HFFc6 (cell line): Measurements from ENCODE around the gene USP47. TPM values are rescaled to one million over a fixed set of nuclear protein-coding genes. Genes with fewer than 3 reads are reported as not detected.

Experiments
- DNase-seq: peaks from one replicate; pipeline ENCODE4 v3.0.0-alpha.2; 2018
- H3K27ac Mint-ChIP-seq: 2 replicates; pipeline ENCODE4 v1.8.0; 2020; ENCODE audit warnings: mild to moderate bottlenecking, mixed read lengths
- H3K27me3 Mint-ChIP-seq: 2 replicates; pipeline ENCODE4 v1.8.0; 2021; ENCODE audit warnings: mild to moderate bottlenecking, moderate library complexity, mixed read lengths; ENCODE audit not compliant: insufficient read depth
- H3K36me3 Mint-ChIP-seq: 2 replicates; pipeline ENCODE4 v1.8.0; 2021; ENCODE audit warnings: low read depth, mixed read lengths
- H3K4me1 Mint-ChIP-seq: 2 replicates; pipeline ENCODE4 v1.8.0; 2020; ENCODE audit warnings: low read depth, mixed read lengths
- H3K4me3 Mint-ChIP-seq: 2 replicates; pipeline ENCODE4 v1.8.0; 2020; ENCODE audit warnings: mild to moderate bottlenecking, moderate library complexity, mixed read lengths
- H3K9me3 Mint-ChIP-seq: 2 replicates; pipeline ENCODE4 v1.8.0; 2020; ENCODE audit warnings: mild to moderate bottlenecking, mixed read lengths
- total RNA-seq, 6 experiments: library from RNA; stranded (reverse); fragmentation: NEBNext Ultra II Directional; extraction: Animal tissue kit (Norgen Biotek cat#: 25700); gene quantifications; 2 replicates in 1 of 6; 3 replicates in 5 of 6; pipeline ENCODE4 v1.2.3, GENCODE V29; 2021
- TF ChIP-seq, protein P1 (sequence below): fragments of 200-600 bp; sonication (generic); IDR thresholded peaks from 2 replicates; pipeline ENCODE4 v1.5.0; 2021; ENCODE audit warnings: antibody characterized with exemption, mild to moderate bottlenecking

Gene USP47
- total RNA-seq, 6 experiments from 2014 or later = 33.6 to 38.7 (median 35.1) TPM

DNA sequence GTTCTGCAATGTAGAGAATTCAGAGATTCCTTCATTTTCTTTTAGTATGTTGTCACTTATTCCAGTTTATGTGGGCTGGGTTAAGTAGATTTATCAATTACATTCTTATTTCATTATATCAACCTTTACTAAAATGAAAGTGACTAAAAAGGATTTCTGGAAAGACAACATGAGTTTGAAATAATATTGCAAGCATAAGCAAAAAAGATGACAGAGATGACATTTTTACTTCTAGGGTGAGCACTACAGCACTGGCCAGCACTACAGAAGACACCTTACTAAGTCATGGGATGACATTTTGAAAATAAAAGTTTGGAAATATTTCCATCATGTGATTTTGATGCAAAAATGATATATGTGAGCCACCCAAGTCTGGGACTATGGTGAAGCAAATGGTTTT, 2.1 kb upstream of the USP47 start:
- Mint-ChIP-seq H3K27ac (no peak overlapping the region), H3K4me1 (peaks cover 10% of the 10 kb centered on the region; the same call in 1 of the 2 replicates), H3K27me3 (no peaks in the 10 kb centered on the region), H3K36me3 (0 out of 2 replicates have a peak, but pooled peaks cover 5% of the 10 kb centered on the region), H3K9me3 (peaks cover 3% of the 10 kb centered on the region; the same call in 1 of the 2 replicates), H3K4me3 (no peak overlapping the region)
- TF ChIP-seq, protein P1, sequence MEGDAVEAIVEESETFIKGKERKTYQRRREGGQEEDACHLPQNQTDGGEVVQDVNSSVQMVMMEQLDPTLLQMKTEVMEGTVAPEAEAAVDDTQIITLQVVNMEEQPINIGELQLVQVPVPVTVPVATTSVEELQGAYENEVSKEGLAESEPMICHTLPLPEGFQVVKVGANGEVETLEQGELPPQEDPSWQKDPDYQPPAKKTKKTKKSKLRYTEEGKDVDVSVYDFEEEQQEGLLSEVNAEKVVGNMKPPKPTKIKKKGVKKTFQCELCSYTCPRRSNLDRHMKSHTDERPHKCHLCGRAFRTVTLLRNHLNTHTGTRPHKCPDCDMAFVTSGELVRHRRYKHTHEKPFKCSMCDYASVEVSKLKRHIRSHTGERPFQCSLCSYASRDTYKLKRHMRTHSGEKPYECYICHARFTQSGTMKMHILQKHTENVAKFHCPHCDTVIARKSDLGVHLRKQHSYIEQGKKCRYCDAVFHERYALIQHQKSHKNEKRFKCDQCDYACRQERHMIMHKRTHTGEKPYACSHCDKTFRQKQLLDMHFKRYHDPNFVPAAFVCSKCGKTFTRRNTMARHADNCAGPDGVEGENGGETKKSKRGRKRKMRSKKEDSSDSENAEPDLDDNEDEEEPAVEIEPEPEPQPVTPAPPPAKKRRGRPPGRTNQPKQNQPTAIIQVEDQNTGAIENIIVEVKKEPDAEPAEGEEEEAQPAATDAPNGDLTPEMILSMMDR = no peak
- no peak for DNase-seq

DNA sequence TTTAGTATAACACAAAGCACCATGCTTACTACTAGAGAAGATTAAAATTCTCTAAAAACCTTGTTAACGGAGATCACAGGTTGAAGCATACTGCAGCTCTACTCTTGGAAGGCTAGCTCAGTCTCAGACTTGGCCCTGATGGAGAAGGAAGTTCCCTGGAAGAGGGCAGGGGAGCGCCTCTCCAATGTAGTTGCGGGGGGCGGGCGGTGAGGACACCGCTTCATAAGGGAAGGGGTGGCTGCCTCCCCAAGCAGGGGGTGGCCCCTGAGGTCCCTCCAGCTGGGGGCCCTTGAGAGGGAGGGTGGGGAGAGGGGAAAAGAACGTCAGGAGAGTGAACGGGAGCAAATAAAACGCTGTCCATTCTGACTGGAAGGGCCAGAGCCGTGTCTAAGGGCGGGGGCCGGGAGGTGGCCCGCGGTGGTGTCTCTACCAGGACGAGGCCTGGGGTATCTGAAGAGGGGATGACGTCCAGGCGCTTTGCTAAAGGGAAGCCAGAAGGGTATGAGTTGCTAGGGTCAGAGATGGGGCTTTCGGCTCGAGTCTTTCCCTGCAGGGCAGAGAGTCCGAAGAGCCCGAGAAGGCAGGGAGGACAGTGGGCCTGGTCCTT, 553 bp upstream of the USP47 start:
- Mint-ChIP-seq H3K27me3 (no peaks in the 10 kb centered on the region), H3K9me3 (no peaks in the 10 kb centered on the region; the same call in 1 of the 2 replicates), H3K36me3 (0 out of 2 replicates have a peak, but pooled peaks cover 4% of the 10 kb centered on the region), H3K4me3 (no peak overlapping the region), H3K4me1 (peaks cover 10% of the 10 kb centered on the region; the same call in 1 of the 2 replicates), H3K27ac (no peak overlapping the region)
- TF ChIP-seq, protein P1 = no peak
- no peak for DNase-seq

DNA sequence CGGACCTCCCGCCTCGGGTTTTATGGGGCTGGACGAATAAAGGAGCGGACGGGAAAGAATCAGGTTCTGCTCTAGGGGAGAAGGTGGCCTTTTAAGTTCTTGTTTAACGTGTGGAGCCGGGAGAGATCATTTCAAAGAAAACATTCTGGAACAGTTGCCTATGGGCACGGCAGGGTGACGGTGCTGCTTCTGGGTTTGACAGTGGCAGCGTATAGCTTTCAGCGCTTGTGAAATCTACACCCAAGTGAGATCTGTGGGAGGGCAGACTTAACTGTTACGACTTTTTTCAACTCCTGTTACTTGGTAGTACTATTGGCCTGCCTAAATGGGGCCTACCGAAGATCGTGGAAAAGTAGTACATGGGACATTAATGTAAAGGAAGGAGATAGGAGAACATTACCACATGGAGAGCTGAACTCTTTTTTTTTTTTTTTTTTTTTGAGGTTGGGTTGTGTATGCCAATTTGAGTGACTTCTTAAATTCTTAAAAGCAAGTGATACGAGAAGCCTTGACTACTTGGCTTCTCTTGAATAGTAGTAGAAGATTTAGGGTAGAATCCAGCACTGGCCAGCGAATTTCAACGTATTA, 743 bp downstream of the USP47 start:
- Mint-ChIP-seq H3K4me3 (no peak overlapping the region), H3K27ac (no peak overlapping the region), H3K9me3 (no peaks in the 10 kb centered on the region), H3K4me1 (no peaks in the 10 kb centered on the region; the same call in 1 of the 2 replicates), H3K36me3 (no peaks in the 10 kb centered on the region), H3K27me3 (no peaks in the 10 kb centered on the region)
- TF ChIP-seq, protein P1 = no peak
- peak; percentile 75 for DNase-seq

DNA sequence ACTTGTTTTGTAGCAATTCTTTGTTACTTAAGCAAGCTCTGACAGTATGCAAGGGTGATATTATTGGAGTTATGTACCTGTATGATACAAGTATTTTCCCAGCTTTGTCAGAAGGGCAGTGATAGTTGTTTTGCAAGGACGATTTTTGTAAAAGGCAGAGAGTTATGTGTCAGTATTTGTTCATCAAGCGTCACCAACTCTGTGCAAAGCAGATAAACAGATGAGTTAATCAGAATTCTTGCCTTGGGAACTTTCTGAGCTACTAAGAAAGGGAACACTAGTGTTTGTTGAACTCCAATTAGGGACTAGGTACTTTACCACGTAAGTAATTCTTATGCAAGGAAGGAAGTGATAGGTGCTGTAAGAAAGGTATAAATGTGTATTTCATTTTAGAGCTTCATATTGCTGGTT, 1.4 kb downstream of the USP47 start:
- DNase-seq = peak; percentile 72

DNA sequence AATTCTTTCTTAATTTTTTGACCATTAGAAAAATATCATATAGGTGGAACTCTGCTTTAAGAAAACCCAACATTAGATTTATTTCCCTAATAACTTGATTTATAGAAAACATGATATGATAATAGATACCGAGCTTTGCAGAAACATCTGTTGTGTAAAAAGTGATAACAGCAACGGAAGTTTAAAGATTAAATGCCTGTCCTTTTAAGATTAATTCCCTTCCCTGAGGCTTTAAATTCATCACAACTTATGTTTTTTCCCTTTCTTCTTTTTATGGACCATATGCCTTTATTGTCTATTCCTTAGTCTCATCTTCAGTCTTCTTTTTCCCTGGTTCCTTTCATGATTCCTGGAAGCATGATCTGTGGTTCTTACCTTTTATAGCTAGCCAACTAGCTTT, 1.9 kb downstream of the USP47 start:
- no peak overlapping the region for H3K27ac Mint-ChIP-seq
- no peak overlapping the region for H3K4me3 Mint-ChIP-seq
- TF ChIP-seq, protein P1 = no peak
- no peaks in the 10 kb centered on the region; the same call in 1 of the 2 replicates for H3K4me1 Mint-ChIP-seq
- no peak for DNase-seq
- H3K9me3 Mint-ChIP-seq = no peaks in the 10 kb centered on the region
- no peaks in the 10 kb centered on the region for H3K27me3 Mint-ChIP-seq
- H3K36me3 Mint-ChIP-seq = no peaks in the 10 kb centered on the region

More for the DNA sequence above, 1.4 kb downstream of the USP47 start:
- Mint-ChIP-seq H3K4me3 (no peak overlapping the region), H3K27ac (no peak overlapping the region), H3K36me3 (no peaks in the 10 kb centered on the region), H3K27me3 (no peaks in the 10 kb centered on the region), H3K9me3 (no peaks in the 10 kb centered on the region), H3K4me1 (no peaks in the 10 kb centered on the region; the same call in 1 of the 2 replicates)
- TF ChIP-seq, protein P1 = no peak
